Myocyte (in vitro differentiated cells): Measurements from ENCODE around the gene PSD4. TPM values are rescaled to one million over a fixed set of nuclear protein-coding genes. Genes with fewer than 3 reads are reported as not detected.

Source experiments
- total RNA-seq: library from RNA; depleted of rRNA; stranded (reverse); fragments of >200 nt; gene quantifications from 2 replicates; pipeline ENCODE4 v1.2.3, GENCODE V29; 2014

The PSD4 gene
- total RNA-seq, 1 donor from 2014 or later, result 1.2 TPM

Other genes with a start within 250 kb of the PSD4 start
- gene IL36G, start 196.0 kb upstream of the PSD4 start, total RNA-seq, result not detected in 2 replicates
- not detected in 2 replicates for gene IL36A, start 168.5 kb upstream of the PSD4 start, total RNA-seq
- not detected in 2 replicates for gene IL36B, start 121.1 kb upstream of the PSD4 start, total RNA-seq
- gene IL36RN, start 114.8 kb upstream of the PSD4 start, total RNA-seq, result not detected in 2 replicates
- gene IL1F10, start 106.0 kb upstream of the PSD4 start, total RNA-seq, result not detected in 2 replicates
- not detected in 2 replicates for gene IL1RN, start 46.4 kb upstream of the PSD4 start, total RNA-seq
- gene PAX8, start 105.0 kb downstream of the PSD4 start, total RNA-seq, result 19.6 and 27.8 TPM in 2 replicates